Activated CD8-positive, alpha-beta T cell treated with anti-CD3 and anti-CD28 coated beads for 36 hours (primary cell): Measurements from ENCODE around the gene SETD1A. TPM values are rescaled to one million over a fixed set of nuclear protein-coding genes. Genes with fewer than 3 reads are reported as not detected.

Source experiments
- ATAC-seq: fragments of 200-7000 bp; cut with Tn5 transposase; one replicate; pipeline ENCODE4 v1.10.0; 2021; ENCODE audit warnings: mild to moderate bottlenecking, moderate library complexity
- CTCF ChIA-PET: fragments of 350-600 bp; sonication (Branson Sonifier 250); formaldehyde crosslinking; loops from one replicate; lab custom pipeline; 2021; ENCODE audit warnings: antibody characterized with exemption; lab: Charles Lee
- POLR2A ChIA-PET: fragments of 350-600 bp; sonication (Branson Sonifier 250); formaldehyde crosslinking; loops from one replicate; lab custom pipeline; 2021; ENCODE audit warnings: antibody characterized with exemption; lab: Charles Lee
- DNase-seq: peaks from one replicate; pipeline ENCODE4 v3.0.0-alpha.2; 2020
- H3K27ac Mint-ChIP-seq: one replicate; pipeline ENCODE4 v1.8.0; 2021; ENCODE audit warnings: mild to moderate bottlenecking, mixed read lengths
- H3K27me3 Mint-ChIP-seq: one replicate; pipeline ENCODE4 v1.8.0; 2021; ENCODE audit warnings: mixed read lengths
- H3K36me3 Mint-ChIP-seq: one replicate; pipeline ENCODE4 v1.8.0; 2021; ENCODE audit warnings: low read depth, mixed read lengths
- H3K4me1 Mint-ChIP-seq: one replicate; pipeline ENCODE4 v1.8.0; 2021; ENCODE audit warnings: low read depth, mixed read lengths
- H3K4me3 Mint-ChIP-seq: one replicate; pipeline ENCODE4 v1.8.0; 2021; ENCODE audit warnings: mild to moderate bottlenecking, moderate library complexity, mixed read lengths
- H3K9me3 Mint-ChIP-seq: one replicate; pipeline ENCODE4 v1.8.0; 2021; ENCODE audit warnings: mixed read lengths
- CTCF ChIP-seq: fragments of 200-600 bp; IDR thresholded peaks from one replicate; pipeline ENCODE4 v1.8.0; 2022; ENCODE audit warnings: antibody characterized with exemption, mild to moderate bottlenecking
- intact Hi-C: fragments of 100-400 bp; cut with micrococcal nuclease; formaldehyde crosslinking; loops from one replicate; pipeline ENCODE4 v1.10.0; 2022
- total RNA-seq, 2 experiments: library from RNA; stranded (reverse); gene quantifications; one replicate each; pipeline ENCODE4 v1.2.3, GENCODE V29; 2021

The SETD1A gene
- total RNA-seq, 2 experiments from 2014 or later, result 18.0 to 19.2 TPM

- DNase-seq (no peak), ATAC-seq (no peak)
- ChIA-PET POLR2A (no interaction called here), CTCF (no interaction called here)
- H3K4me1 Mint-ChIP-seq, result peaks cover 13% of the 10 kb centered on the region
- TF ChIP-seq CTCF, result no peak
- no peaks in the 10 kb centered on the region for H3K36me3 Mint-ChIP-seq
- H3K27ac Mint-ChIP-seq, result no peak overlapping the region
- intact Hi-C loops, result no loop called here
- no peaks in the 10 kb centered on the region for H3K9me3 Mint-ChIP-seq
- H3K27me3 Mint-ChIP-seq, result peaks cover 18% of the 10 kb centered on the region
- no peak overlapping the region for H3K4me3 Mint-ChIP-seq
Measured at GRCh38 chr16:31007684-31008083, 50.1 kb downstream of the SETD1A start.

- no peak for DNase-seq
- Mint-ChIP-seq H3K4me1 (peaks cover 13% of the 10 kb centered on the region), H3K27ac (no peak overlapping the region), H3K27me3 (peaks cover 18% of the 10 kb centered on the region), H3K4me3 (no peak overlapping the region), H3K9me3 (no peaks in the 10 kb centered on the region), H3K36me3 (no peaks in the 10 kb centered on the region)
- intact Hi-C loops, result no loop called here
- POLR2A ChIA-PET, result interaction anchor here (1.2 kb wide), 1 partner anchor 14 kb away, joined by 3 read pairs; no protein-coding TSS in a partner anchor
- TF ChIP-seq CTCF, result no peak
- no peak for ATAC-seq
- CTCF ChIA-PET, result no interaction called here
Measured at GRCh38 chr16:31008149-31008548, 50.6 kb downstream of the SETD1A start.

- ChIA-PET CTCF (no interaction called here), POLR2A (interaction anchor here (0.6 to 1.2 kb wide), 2 partner anchors 12 to 14 kb away, joined by 3 read pairs; no protein-coding TSS in a partner anchor)
- H3K27me3 Mint-ChIP-seq, result peaks cover 18% of the 10 kb centered on the region
- H3K36me3 Mint-ChIP-seq, result no peaks in the 10 kb centered on the region
- no peaks in the 10 kb centered on the region for H3K9me3 Mint-ChIP-seq
- peaks cover 13% of the 10 kb centered on the region for H3K4me1 Mint-ChIP-seq
- ATAC-seq (no peak), DNase-seq (no peak)
- intact Hi-C loops, result no loop called here
- H3K27ac Mint-ChIP-seq, result no peak overlapping the region
- no peak for TF ChIP-seq CTCF
- no peak overlapping the region for H3K4me3 Mint-ChIP-seq
Measured at GRCh38 chr16:31008551-31008950, 51.0 kb downstream of the SETD1A start.

GRCh38 chr16:31009120-31009519 is 51.6 kb downstream of the SETD1A start:
- H3K4me1 Mint-ChIP-seq, result peaks cover 13% of the 10 kb centered on the region
- no peaks in the 10 kb centered on the region for H3K36me3 Mint-ChIP-seq
- DNase-seq (no peak), ATAC-seq (no peak)
- H3K27me3 Mint-ChIP-seq, result peaks cover 21% of the 10 kb centered on the region
- intact Hi-C loops, result no loop called here
- POLR2A ChIA-PET, result interaction anchor here (0.6 to 1.2 kb wide), 2 partner anchors 13 kb away, joined by 3 read pairs; no protein-coding TSS in a partner anchor
- CTCF ChIA-PET, result no interaction called here
- H3K27ac Mint-ChIP-seq, result no peak overlapping the region
- H3K9me3 Mint-ChIP-seq, result no peaks in the 10 kb centered on the region
- no peak for TF ChIP-seq CTCF
- H3K4me3 Mint-ChIP-seq, result no peak overlapping the region

- H3K27ac Mint-ChIP-seq, result no peak overlapping the region
- peak; percentile 33 for ATAC-seq
Measured at GRCh38 chr16:31009894-31010584, 52.5 kb downstream of the SETD1A start.

More at GRCh38 chr16:31009894-31010584, 52.5 kb downstream of the SETD1A start:
- Mint-ChIP-seq H3K4me1 (peaks cover 13% of the 10 kb centered on the region), H3K9me3 (no peaks in the 10 kb centered on the region), H3K36me3 (no peaks in the 10 kb centered on the region), H3K4me3 (peak overlapping the region; percentile 63), H3K27me3 (peaks cover 21% of the 10 kb centered on the region)
- intact Hi-C loops, result no loop called here
- ChIA-PET POLR2A (no interaction called here), CTCF (no interaction called here)
- TF ChIP-seq CTCF, result no peak
- DNase-seq, result no peak
